ENCODE results near the gene EGFLAM.

GRCh38 chr5:38447056-38447455 lies 188.7 kb downstream of the EGFLAM start:
- TF ChIP-seq CTCF (IDR thresholded peaks at IDR 0.05) (no peak), EP300 (IDR thresholded peaks at IDR 0.05) (no peak), POLR2A (IDR thresholded peaks at IDR 0.05) (no peak), POLR2AphosphoS5 (IDR thresholded peaks at IDR 0.05) (no peak)
